NCI-H146 treated with DMSO at 0.1 percent for 48 hours (cell line): ENCODE data around the gene TLR1.
"Not testable (repeated sequence)": the region's sequence is repeated elsewhere in the genome, so short reads cannot be mapped to it uniquely, and the experiment has no call there.

Experiments
- DNase-seq: peaks from one replicate; lab custom pipeline; 2025; ENCODE audit not compliant: unreplicated experiment; lab: John Stamatoyannopoulos, UW

Gene TLR1

DNA sequence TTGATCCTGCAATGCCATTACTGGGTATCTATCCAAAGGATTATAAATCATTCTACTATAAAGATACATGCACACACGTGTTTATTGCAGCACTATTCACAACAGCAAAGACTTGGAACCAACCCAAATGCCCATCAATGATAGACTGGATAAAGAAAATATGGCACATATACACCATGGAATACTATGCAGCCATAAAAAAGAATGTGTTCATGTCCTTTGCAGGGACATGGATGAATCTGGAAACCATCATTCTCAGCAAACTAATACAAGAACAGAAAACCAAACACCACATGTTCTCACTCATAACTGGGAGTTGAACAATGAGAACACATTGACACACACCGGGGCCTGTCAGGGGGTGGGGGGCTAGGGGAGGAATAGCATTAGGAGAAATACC is 26.7 kb downstream of the TLR1 start:
- DNase-seq, result not testable (repeated sequence)

DNA sequence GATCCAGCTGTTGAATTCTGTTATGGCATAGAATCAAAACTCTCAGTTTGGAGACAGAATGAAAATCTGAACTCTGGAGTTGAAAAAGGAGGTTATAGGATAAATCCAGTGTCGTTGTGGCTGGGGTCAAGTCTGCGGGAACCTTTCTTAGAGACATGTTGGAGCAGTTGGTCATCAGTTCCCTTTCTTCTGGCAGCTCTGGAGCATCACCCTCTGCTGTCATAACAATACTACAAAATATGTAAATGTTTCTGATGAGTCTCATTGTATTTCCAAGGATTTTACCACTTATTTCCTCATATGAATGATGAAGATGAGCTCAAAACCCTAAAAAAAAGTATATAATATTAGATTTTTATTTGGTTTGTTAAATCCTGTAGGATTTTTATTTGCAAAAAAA is 29.3 kb downstream of the TLR1 start:
- DNase-seq, result no peak

DNA sequence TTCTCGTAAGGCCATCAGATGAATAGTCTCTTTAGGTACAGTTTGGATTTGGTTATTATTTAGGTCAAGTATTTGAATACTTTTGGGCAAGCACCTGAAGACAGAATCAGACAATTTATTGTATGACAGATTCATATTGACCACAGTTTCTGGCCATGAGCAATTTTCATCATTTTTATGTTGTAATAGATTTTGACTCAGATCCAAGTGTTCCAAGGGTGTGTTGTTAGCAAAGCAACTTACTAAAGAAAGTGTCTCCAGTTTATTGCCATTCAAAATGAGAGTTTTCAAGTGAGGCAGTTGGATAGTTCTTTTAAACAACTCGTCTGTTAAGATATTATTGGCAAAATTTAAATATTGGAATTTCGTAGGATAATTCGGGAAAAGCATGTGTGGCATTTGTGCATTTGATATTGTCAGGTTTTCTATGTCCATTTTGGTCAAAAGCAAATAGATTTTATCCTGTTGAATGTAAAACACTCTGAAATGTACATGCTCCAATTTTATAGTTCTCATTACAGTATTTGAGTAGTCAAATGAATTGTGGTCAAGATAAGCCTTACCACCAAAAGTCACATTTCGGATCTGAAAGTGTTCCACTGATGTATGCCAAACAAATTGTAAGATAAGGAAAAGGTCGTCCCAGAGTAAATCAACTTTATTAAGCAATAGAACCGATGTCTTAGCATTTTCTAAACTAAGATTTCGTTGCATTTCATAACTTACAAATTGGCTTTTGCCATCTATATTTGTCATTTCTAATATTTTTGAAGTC is 30.2 kb downstream of the TLR1 start:
- no peak for DNase-seq

DNA sequence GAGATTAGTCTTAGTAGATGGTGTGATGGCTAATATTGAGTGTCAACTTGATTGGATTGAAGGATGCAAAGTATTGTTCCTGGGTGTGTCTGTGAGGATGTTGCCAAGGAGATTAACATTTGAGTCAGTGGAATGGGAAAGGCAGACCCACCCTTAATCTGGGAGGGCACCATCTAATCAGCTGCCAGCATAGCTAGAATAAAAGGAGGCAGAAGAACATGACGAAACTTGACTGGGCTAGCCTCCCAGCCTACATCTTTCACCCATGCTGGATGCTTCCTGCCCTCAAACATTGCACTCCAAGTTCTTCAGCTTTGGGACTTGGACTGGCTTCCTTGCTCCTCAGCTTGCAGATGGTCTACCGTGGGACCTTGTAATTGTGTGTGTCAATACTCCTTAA is 34.3 kb downstream of the TLR1 start:
- not testable (repeated sequence) for DNase-seq

DNA sequence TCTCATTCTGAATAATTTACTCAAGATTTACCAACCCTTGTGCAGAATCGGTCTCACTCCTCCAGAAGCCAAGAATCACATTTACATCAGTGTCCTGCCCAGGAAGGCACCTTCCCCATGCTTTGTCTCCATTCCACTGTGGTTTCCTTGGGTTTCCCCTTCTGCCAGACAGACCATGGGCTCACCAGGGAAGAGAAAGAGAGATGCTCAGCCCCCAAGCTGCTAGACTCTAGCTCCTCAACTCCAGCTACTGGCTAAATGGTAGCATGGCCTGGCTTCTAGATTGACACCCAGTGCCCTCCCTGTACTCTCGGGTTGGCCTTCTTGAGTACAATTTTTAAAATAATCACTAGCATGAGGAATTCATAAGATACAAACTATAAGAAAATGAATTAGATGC is 34.7 kb downstream of the TLR1 start:
- DNase-seq, result no peak

DNA sequence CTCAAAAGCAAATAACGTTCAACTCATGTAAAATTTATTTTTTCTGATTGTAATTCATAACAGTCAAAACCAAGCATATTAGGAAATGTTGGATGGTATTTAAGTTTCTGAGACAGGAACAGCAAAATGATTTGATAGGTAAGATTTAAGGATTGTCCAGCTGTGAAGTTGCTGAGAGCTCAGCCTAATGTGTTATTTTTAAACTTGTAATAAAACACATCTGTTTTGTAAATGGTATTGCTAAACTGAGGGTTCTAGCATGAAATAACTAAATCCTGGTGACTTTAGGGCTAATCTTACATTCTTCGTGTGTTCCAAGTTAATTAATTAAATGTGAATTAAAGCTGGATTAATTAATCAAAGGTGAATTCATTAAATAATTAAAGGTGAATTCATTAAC is 35.1 kb downstream of the TLR1 start:
- no peak for DNase-seq

DNA sequence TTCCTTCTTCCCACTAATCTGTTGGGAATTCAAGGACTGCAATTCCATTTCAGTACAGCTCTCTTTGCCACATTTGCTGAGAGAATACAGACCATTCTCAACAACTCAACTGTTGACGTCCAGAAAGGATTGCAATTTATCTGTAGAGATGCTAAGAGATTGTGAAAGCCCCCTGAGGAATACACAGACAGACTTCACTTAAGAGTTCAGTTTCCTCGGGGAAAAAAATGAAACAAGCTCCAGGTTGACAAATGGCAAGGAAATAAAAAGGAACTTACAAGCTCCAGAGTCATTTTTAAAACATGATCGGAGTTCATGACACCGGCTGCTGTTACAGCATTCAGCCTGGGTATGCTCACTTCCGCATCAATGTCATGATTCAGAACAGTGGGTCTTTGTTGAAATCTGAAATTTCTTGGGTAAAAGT is 35.6 kb downstream of the TLR1 start:
- no peak for DNase-seq

DNA sequence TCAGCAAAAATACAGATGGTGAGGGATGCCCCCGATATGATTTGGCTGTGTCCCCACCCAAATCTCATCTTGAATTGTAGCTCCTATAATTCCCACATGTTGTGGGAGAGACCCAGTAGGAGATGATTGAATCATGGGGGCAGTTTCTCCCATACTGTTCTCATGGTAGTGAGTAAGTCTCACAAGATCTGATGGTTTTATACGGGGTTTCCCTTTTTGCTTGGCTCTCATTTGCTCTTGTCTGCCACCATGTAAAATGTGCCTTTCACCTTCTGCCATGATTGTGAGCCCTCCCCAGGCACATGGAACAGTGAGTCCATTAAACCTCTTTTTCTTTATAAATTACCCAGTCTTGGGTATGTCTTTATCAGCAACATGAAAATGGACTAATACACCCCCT is 37.7 kb downstream of the TLR1 start:
- not testable (repeated sequence) for DNase-seq

DNA sequence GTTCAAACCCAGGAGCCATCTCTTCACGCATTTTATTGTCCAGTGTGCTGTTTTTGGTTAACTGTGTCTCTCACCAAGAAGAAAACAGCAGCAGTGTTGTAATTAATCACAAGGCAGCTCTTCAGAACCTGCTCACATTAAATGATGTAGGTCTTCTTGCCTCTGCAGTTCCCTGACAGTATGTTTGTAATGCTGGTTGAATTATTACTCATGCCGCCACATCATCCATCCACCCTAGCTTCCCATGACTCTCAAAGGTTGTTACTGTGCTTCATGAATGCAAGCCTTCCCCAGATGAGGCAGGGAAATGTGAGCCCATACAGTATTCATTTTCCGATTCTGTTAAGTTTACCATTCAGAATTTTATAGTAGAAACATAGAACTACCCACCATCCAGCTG is 39.2 kb downstream of the TLR1 start:
- no peak for DNase-seq

DNA sequence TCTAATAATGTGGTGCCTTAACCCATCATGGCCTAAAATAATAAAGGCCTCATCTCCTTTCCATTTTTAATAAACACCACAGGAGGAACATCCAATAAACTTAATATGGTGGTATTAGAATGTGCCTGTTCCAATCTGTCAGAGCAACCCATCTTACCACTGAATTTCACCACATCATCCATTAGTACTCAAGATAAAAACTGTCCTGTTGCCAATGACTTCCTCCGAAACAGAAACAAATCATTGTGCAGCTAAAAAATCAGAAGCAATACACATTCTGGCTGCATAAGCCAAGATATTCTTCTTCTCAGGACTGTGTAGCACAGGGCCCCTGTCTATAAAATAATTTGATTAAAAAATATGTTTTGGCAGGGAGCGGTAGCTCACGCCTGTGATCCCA is 40.3 kb downstream of the TLR1 start:
- no peak for DNase-seq

DNA sequence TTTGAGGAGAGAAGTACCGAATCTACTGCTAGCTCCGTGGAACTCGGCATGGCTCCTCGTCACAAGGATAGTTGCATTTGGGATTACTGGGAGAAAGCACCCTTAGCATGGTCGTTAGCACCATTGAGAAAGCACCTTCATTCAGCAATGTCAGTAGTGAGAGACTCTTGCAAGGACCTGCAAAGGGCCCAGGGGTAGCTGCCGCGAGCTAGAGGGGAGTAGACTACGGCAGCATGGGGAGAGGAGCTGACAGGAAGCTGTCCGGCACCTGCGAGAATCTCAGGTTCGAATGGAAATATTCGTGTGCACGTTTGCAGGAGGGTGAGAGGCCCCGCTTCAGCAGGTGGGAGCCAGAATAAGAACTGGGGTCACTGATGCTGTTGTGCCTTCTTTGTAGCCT is 42.0 kb downstream of the TLR1 start:
- no peak for DNase-seq

DNA sequence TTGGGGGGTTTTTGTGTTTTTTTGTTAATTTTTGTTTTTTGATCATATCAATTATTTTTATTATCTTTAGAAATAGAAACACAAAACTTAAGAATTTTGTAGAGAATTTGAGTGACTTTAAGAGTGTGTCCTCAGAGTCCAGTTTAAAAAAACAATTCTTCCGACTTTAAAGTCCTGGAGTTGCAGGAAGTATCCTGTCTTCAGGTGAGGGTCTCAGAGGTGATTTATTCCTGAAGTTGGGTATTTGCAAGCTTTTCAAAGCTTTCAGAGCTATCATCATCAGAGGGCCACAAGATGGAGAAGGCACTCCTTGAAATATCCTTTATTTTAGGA is 44.8 kb downstream of the TLR1 start:
- no peak for DNase-seq

DNA sequence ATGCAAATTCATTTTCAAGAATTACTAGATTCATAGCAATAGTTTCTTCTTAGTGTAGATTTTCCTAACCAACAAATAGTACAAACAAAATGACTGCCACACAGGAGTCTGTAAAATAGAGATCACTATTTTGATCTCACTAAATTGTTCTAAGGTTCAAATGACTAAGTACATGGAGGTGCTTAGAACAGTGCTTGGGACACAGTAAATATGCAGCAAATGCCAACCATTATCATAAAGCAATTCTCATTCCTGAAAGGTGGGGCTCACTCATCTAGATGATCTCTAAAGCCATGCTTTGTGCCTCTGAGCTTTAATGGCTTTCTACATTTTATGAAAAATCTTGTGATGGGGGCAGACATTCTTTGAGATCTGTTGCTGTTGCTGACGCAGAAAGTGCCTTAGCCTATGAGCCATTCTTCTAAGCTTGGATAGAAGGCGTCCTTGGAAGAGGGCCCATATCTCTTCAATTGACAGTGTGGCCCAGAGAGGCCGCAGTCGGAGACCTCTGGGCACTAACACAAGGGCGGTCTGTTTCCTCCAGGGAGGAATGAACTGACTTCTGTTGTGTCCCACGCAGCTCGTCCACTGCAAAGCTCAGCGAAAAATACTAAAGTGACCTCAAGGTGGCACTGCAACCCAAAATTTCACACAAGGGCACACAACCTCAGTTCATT is 45.3 kb downstream of the TLR1 start:
- no peak for DNase-seq

DNA sequence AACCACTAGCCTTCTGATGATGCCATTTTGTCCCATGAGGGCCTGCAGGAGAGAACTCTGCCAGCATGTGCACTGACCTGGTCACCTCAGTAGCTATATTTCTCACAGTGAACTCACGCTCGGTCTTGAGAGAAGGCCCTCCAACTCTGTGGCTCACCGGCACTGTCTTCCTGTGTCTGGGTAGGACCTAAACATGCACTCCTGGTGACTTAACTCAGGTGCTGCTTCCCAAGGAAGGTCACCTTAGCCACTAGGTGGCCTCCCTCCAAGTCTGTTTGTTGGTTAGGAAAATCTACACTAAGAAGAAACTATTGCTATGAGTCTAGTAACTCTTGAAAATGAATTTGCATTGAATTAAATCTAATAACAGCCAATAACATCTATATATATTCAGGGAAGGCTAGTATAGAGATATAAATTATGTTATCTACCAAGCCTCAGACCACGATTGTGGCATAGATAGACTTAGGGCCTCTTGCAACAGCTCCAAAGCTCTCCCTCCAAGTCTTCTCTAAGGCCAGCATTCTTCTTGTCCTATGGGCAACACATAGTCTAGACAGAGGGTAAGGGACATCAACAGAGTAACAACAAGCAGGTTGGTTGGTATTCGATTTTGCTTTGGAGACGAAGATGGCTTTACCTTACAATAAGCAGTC is 46.5 kb downstream of the TLR1 start:
- no peak for DNase-seq

DNA sequence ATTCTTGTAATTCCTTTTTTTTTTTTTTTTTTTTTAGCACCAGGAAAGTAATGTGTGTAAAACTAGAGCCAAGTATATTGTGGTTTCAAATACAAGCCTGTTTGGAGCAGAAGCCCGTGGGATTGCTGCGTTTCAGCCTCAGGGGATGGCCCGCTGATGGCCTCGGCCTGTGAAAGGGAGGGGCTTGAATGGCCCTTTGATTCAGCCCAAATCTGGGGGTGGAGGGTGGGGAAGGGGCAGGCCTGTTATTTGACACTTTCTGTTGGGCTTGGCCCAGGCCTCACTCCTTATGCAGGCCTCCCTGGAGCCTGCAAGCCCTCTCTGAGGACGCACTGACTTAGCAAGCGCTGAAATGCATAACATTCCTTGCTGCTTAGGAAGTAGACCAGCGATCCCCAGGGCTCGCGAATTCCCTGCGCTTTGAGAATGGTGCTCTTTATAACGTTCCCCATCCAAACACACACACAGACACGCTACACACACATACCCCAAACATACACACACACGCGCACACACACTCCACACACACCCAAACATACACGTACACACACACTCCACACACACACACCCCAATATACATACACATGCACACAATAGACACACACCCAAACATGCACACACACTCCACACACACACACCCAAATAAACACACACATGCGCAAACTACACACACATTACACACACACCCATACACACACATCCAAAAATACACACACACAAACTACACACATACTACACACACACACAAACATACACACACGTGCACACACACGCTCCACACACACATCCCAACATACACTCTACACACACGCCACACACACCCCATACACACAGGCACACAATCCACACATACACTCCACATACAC is 51.4 kb downstream of the TLR1 start:
- no peak for DNase-seq

DNA sequence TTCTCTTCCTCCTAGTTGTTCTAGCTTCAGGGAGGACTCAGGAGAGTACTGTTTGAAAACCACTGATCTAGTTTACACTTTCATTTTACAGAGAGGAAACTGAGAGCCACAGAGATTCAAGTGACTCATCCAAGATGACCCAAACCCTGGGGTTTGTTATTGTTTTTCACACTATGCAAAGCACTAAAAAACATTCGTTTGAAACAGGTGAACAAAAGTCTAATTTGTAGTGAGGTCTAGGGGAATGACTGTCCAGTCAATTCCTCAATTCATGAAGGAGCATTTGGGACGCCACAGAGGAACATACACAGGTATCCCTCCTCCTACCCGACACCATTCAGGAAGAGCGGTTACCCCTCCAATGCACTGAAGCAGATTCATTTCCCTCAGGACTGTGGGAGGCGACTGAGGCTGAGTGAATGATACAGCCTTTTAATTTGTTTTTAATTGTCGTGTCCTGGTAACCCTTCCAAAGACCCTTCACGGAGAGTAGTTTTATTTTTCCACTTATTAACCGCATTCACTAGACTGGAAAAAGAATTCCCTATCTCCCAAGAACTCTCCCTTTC is 52.1 kb downstream of the TLR1 start:
- DNase-seq, result no peak

DNA sequence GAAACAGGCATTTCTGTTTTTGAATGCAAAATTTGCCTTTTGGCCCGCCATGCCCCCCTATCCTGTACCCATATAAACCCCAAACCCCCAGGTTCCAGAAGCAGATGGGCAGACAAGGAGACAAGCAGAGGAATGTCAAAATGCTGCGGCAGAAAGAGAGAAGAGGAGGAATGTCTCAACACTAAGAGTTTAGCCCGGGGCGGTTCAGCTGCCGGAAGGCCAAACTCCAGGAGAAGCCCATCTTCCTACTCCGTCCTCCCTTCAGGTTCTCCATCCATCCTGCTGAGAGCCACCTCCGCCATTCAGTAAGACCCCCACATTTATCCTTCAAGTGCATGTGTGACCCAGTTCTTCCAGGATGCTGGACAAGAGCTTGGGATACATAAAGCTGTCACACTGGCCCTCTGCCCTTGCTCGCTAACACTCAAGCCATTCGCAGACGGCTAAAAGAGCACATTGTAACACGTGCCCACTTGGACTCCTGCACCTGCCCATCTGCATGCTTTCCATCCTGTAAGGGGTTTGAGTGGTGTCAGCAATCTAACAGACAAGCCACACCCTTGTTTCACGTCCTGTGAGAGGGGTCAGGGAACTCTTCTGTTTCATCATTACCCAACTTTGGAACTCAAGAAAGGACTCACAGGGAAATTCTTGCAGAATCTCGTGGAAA is 53.1 kb downstream of the TLR1 start:
- no peak for DNase-seq

DNA sequence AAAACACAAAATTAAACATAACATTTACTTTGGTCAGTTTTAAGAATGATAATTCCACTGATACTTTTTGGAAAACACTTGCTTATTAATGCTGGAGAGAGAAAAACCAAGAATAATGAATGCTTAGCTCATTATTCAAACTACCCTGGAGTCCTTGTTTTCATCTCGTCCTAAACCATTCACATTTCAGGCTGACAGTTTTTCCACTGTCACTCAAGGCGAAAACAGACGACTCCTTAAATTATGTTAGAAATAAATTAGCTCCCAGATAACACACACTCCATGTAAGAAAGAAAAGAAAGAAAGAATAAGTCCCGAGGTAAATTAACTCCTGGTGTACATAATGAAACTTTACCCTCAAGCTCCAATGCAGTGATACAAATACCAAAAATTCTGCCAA is 55.3 kb downstream of the TLR1 start:
- no peak for DNase-seq

DNA sequence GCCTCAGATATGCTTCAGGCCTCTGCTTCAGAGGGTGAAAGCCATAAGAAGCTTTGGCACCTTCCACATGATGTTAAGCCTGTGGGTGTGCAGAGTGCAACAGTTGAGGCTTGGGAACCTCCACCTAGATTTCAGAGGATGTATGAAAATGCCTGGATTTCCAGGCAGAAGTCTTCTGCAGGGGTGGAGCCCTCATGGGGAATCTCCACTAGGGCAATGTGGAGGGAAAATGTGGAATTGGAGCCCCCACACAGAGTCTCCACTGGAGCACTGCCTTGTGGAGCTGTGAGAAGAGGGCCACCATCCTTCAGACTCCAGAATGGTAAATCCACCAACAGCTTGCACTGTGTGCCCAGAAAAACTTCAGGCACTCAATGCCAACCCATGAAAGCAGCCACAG is 57.0 kb downstream of the TLR1 start:
- DNase-seq, result no peak
